Measurements from ENCODE around the gene MUC12.
"Not testable (repeated sequence)": the region's sequence is repeated elsewhere in the genome, so short reads cannot be mapped to it uniquely, and the experiment has no call there.

MUC12 gene

GRCh38 chr7:101035941-101036340 lies 66.6 kb downstream of the MUC12 start:
- DNase-seq (ENCODE audit: insufficient read length, low spot score) (no peak), FAIRE-seq (no peak)

- not testable (repeated sequence) for DNase-seq (ENCODE audit: insufficient read length, low spot score); FAIRE-seq
These were observed 71.9 kb downstream of the MUC12 start for GRCh38 chr7:101041283-101041682.

DNA sequence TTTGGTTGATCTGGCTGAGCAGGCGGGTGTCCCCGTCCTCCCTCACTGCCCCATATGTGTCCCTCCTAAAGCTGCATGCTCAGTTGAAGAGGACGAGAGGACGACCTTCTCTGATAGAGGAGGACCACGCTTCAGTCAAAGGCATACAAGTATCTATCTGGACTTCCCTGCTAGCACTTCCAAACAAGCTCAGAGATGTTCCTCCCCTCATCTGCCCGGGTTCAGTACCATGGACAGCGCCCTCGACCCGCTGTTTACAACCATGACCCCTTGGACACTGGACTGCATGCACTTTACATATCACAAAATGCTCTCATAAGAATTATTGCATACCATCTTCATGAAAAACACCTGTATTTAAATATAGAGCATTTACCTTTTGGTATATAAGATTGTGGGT lies 89.0 kb downstream of the MUC12 start:
- no peak for DNase-seq (ENCODE audit: insufficient read length, low spot score)
- no peak for FAIRE-seq

DNA sequence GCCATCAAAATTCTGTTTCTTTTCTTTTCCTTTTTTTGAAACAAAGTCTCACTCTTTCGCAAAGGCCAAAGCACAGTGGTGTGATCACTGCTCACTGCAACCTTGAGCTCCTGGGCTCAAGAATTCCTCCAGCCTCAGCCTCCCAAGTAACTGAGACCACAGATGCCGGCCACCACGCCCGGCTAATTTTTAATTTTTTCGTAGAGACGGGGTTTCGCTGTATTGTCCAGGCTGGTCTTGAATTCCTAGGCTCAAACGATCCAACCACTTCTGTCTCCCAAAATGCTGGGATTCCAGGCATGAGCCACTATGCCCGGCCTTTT lies 90.2 kb downstream of the MUC12 start:
- no peak for FAIRE-seq

DNA sequence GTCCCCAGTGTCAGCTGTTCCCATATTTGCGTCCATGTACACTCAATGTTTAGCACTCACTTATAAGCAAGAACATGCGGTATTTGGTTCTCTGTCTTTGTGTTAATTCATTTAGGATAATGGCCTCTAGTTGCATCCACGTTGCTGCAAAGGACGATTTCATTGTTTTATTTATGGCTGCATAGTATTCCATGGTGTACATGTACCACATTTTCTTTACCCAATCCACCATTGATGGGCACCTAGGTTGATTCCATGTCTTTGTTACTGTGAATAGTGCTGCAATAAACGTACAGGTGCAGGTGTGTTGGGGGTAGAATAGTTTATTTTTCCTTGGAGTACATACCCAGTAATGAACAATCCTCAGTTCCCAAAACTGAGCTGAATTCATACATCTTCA lies 91.6 kb downstream of the MUC12 start:
- FAIRE-seq (no peak), DNase-seq (ENCODE audit: insufficient read length, low spot score) (no peak)

More for the DNA sequence above, 90.2 kb downstream of the MUC12 start:
- no peak for DNase-seq (ENCODE audit: insufficient read length, low spot score)

- not testable (repeated sequence) for FAIRE-seq; DNase-seq (ENCODE audit: insufficient read length, low spot score)
These were observed 94.8 kb downstream of the MUC12 start for GRCh38 chr7:101064176-101064550.

DNA sequence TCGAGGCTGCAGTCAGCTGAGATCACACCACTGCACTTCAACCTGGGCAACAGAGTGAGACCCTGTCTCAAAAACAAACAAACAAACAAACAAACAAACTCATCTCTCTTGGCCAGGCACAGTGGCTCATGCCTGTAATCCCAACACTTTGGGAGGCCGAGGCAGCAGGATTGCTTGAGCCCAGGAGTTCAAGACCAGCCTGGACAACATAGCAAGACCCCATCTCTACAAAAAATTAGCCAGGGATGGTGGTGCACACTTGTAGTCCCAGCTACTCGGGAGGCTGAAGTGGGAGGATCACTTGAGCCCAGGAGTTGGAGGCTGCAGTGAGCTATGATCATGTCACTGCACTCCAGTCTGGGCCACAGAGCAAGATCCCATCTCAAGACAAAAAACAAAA lies 95.8 kb downstream of the MUC12 start:
- DNase-seq (ENCODE audit: insufficient read length, low spot score); FAIRE-seq: not testable (repeated sequence)

GRCh38 chr7:101066141-101066832 lies 96.9 kb downstream of the MUC12 start:
- DNase-seq (ENCODE audit: insufficient read length, low spot score) (no peak), FAIRE-seq (no peak)

GRCh38 chr7:101066833-101067177 lies 97.4 kb downstream of the MUC12 start:
- no peak for DNase-seq (ENCODE audit: insufficient read length, low spot score)
- FAIRE-seq, result no peak

GRCh38 chr7:101068401-101068800 lies 99.0 kb downstream of the MUC12 start:
- no peak for FAIRE-seq

More at GRCh38 chr7:101068401-101068800, 99.0 kb downstream of the MUC12 start:
- DNase-seq (ENCODE audit: insufficient read length, low spot score), result no peak

All from GM19239 (cell line).